NCI-H345 (cell line): Measurements from ENCODE around the gene PPP2R3B.
"Not testable (repeated sequence)": the region's sequence is repeated elsewhere in the genome, so short reads cannot be mapped to it uniquely, and the experiment has no call there.

ENCODE experiments used
- DNase-seq: peaks from one replicate; lab custom pipeline; 2025; lab: John Stamatoyannopoulos, UW

Gene PPP2R3B

GRCh38 chrX:318739-319578, 67.7 kb downstream of the PPP2R3B start, which contains the start of gene GTPBP6:
Gene GTPBP6, minus strand, starts transcription at chrX:318796. Its CDS starts 9 bp downstream, at chrX:318787.
- DNase-seq: no peak

DNA sequence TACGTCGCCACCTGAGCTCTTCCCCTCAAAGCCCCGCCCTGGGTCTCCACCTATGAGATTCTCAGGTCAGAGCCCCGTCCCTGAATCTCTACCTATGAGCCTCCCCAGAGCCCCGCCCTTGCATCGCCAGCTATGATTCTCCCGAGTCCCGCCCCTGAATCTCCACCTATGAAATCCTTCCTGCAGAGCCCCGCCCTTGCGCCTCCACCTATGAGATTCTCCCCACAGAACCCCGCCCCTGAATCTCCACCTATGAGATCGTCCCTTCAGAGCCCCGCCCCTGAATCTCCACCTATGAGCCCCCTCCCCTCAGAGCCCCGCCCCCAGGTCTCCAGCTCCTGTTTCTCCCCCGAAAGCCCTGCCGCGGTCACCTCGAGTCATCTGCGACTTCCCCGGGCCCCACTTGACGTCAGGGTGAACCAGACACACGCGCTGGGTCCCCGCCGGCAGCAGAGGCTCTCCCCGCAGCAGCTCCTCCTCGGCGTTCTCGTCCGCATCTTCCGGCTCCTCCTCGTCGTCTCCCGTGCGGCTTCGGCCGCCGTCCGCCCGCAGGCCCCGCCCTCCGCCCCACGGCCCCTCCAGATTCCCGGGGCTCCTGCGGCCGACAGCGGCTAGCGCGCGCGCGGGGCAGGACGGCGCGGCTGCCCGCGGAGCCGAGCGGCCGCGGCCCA, 68.5 kb downstream of the PPP2R3B start:
- no peak for DNase-seq

GRCh38 chrX:317424-318067, 69.2 kb downstream of the PPP2R3B start:
- no peak for DNase-seq

DNA sequence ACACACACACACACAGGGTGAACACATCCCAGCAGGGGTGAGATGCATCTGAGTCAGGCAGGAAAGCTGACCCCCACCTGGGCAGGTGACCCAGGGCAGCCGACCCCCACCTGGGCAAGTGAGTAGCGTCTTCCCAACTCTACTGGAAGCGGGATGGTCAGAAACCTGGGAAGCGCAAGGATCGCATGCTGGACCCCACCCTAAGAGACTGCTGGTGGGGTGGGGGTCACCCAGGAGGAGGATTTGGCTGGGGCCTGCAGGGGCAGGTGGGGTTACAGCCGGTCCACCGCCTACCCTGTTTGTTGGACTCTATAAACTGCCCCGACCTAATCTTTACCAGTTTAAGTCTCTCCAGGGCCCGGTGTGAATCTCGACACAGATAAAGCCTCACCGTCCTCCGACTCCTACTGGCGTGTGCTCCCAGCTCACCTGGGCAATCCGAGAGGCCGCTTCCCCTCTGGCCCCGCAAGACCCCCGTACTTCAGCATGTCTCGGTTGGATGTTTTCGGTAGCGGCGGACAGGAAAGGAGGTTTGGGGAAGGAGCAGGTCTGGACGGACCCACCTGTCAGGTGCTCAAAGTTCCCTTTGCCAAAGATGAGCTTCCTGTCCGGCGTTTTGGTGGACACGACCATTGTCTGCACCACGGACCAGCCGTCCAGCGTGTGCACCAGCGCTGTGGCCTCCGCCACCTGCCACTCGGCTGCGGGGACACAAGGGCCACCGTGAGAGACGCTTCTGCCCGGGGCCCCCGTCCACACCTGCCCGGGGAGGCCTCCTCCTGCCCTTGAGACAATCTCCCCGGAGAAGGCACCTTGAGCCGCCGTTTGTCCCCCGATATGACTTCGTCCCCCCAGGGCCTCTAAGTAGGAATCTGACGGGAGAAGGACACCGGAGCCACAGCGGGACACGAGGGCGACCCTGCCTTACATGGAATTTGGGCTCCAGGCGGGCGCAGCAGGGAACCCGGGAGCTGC, 70.1 kb downstream of the PPP2R3B start:
- no peak for DNase-seq

GRCh38 chrX:314781-315595, 71.7 kb downstream of the PPP2R3B start:
- DNase-seq: no peak

DNA sequence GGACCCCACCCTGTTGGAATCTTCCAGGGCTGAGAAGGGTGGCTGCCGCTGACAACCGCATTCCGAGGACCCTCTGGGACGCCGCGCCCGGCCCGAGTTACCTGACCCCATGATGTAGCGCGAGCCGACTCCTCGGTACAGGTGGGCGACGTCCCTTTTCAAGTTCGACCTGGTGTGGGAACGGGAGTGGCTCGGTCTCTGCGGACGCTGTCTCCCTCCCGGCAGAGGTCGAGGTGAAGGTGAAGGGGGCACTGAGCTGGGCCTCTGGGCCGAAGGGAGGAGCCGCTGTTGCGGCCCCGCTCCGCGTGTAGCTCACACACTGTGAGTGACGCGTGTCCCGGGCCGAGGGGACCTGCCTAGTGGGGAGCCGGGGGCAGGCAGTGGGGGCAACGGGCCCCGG, 72.7 kb downstream of the PPP2R3B start:
- DNase-seq: no peak

DNA sequence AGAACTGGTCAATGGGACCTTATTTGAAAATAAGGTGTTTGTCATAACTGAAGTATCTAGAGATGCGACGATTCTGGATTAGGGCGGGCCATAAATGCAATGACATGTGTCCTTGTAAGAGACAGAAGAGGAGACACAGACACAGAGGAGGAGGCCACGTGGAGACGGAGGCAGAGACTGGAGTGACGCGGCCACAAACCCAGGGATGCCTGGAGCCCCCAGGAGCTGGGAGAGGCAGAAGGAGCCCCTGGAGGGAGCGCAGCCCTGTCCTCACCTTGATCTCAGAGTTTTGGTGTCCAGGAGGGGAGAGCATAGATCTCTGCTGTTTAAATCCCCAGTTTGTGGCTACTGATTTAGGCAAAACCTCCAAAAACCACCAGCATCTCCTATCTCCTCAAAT, 73.2 kb downstream of the PPP2R3B start:
- no peak for DNase-seq

DNA sequence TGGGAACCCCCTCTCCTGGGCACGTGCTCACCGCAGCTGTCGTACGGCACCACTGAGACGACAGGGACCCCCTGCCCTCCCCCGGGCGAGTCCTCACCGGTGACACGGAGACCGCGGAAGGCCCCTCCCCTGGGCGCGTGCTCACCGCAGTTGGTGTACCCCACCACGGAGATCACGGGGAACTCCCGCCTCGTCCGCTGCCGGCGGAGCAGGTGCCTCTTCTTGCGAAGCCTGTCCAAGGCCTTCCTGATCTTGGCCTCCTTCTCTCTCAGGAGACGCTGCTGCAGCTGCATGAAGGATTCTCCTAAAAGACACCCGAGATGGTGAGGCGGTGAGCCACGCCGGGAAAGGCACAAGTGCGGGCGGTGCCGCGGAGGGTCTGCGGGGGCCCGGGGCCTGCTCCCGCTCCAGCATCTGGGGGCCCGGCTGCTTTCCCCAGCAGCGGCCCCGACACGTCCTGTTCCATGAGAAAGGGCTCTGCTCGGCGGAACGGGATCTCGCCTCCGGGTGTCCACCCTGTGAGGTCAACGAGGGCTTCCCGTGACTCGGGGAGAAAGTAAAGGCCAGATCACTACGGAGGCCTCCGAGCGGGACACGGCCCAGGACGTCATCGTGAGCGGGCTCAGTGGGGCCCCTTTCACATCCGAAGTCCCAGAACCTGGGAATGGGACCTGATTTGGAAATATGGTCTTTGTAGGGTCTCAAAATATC, 73.9 kb downstream of the PPP2R3B start:
- no peak for DNase-seq

DNA sequence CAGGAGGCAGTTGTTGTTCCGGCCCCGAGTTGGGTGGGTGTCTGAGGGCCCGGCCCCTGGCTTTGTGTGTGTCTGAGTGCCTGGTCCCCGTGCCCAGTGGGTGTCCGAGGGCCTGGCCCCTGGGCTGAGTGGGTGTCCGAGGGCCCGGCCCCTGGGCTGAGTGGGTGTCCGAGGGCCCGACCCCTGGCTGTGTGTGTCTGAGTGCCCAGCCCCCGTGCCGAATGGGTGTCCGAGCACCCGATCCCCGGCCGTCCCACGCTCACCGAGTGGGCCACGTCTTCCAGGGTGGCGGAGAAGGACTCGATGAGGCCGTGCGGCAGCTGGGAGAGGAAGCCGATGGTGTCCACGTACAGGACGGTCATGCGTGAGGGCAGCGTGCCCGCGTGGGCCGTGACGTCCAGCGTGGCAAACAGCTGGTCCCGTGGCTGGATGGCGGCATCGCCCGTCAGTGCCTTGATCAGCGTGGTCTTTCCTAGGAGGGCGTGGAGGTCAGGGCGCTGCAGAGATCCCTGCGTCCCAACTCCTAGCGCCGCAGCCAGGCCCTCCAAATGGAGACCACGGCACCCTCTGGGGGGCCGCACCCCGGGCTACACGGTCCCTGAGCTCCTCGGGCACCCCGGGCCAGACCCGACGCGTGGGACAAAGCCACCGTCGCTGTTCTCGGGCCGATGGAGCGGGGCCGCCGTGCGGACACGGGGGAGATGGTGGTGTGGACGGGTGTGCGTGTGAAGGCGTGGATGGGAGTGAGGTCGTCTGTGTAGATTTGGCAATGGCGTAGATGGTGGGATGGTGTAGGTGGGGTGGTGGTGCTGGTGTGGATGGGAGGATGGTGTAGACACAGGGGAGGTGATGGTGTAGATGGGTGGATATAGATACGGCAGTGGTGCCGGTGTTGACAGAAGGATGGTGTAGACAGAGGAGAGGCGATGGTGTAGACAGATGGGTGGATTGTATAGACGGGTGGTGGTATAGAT, 75.3 kb downstream of the PPP2R3B start:
- DNase-seq: no peak

GRCh38 chrX:310621-311155, 76.0 kb downstream of the PPP2R3B start:
- no peak for DNase-seq

- DNase-seq: no peak
Observed at GRCh38 chrX:308821-309520, 77.7 kb downstream of the PPP2R3B start.

- no peak for DNase-seq
Observed at GRCh38 chrX:307261-308111, 79.2 kb downstream of the PPP2R3B start.

GRCh38 chrX:306614-307251, 80.0 kb downstream of the PPP2R3B start:
- not testable (repeated sequence) for DNase-seq

DNA sequence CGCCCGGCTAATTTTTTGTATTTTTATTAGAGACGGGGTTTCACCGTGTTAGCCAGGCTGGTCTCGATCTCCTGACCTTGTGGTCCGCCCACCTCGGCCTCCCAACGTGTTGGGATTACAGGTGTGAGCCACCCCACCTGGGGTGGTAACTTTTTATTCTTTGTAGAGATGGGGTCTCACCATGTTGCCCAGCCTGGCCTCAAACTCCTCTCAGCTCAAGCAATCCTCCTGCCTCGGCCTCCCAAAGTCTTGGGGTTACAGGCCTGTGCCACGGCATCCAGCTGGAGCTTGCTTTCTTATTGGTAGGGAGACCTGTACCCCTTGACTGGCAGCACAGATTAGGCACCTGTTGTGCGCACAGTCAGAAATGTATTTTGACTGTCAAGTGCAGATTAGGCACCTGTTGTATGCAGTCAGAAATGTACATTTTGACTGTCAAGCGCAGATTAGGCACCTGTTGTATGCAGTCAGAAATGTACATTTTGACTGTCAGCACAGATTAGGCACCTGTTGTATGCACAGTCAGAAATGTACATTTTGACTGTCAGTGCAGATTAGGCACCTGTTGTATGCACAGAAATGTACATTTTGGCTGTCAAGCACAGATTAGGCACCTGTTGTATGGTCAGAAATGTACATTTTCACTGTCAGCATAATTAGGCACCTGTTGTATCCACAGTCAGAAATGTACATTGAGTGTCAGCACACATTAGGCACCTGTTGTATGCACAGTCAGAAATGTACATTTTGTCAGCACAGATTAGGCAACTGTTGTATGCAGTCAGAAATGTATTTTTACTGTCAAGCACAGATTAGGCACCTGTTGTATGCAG, 80.7 kb downstream of the PPP2R3B start:
- not testable (repeated sequence) for DNase-seq

DNA sequence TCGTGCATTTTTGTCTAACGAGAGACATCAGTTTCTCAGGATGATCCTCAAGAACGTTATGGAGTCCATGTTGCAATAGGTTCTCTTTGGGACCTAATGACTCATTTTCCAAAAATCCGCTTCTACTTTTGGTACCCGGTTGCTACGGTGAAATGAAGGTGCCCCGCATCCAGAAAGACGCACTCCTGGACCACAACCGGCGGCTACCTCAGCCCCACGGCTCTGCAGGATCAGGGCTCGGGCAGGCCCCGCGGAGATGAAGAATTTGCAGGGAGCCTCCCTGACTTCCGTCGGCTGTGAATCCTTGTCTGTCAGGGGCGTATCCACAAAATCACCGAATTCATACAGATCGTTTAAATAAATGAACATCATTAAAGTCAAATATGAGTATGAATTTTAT, 83.7 kb downstream of the PPP2R3B start:
- no peak for DNase-seq

GRCh38 chrX:300334-300733, 86.4 kb downstream of the PPP2R3B start:
- no peak for DNase-seq
